OCI-LY1 (cell line): Measurements from ENCODE around the gene RAB3IL1.

Experiments used
- H2AFZ ChIP-seq: fragments of 200-600 bp; sonication (generic), shearing (Covaris generic); 2 replicates; pipeline ENCODE4 v1.6.0; 2014; ENCODE audit warnings: antibody characterized with exemption, mild to moderate bottlenecking, low read length
- H3F3A ChIP-seq: fragments of 200-600 bp; sonication (generic), shearing (Covaris generic); 2 replicates; pipeline ENCODE4 v1.6.0; 2014; ENCODE audit warnings: mild to moderate bottlenecking, antibody characterized with exemption, low read length, moderate library complexity; ENCODE audit not compliant: insufficient read depth
- H3K27ac ChIP-seq: fragments of 200-600 bp; sonication (generic); 2 replicates; pipeline ENCODE4 v1.5.1; 2014; ENCODE audit warnings: low read length, mixed run types, mild to moderate bottlenecking, low read depth; ENCODE audit not compliant: poor library complexity, severe bottlenecking
- H3K27me3 ChIP-seq: fragments of 200-600 bp; sonication (generic); 2 replicates; pipeline ENCODE4 v1.6.0; 2014; ENCODE audit warnings: antibody characterized with exemption, mild to moderate bottlenecking, low read length, moderate library complexity; ENCODE audit not compliant: insufficient read depth
- H3K36me3 ChIP-seq: fragments of 200-600 bp; sonication (generic); 2 replicates; pipeline ENCODE4 v1.6.1; 2014; ENCODE audit warnings: mild to moderate bottlenecking, antibody characterized with exemption, low read length, moderate library complexity, mixed read lengths; ENCODE audit not compliant: insufficient read depth
- H3K4me1 ChIP-seq: fragments of 200-600 bp; sonication (generic); 2 replicates; pipeline ENCODE4 v1.5.1; 2014; ENCODE audit warnings: mild to moderate bottlenecking, low read length, moderate library complexity; ENCODE audit not compliant: insufficient read depth, severe bottlenecking
- H3K4me2 ChIP-seq: fragments of 200-600 bp; sonication (generic), shearing (Covaris generic); 2 replicates; pipeline ENCODE4 v1.6.1; 2014; ENCODE audit warnings: low read length
- H3K4me3 ChIP-seq: fragments of 200-600 bp; sonication (generic); 2 replicates; pipeline ENCODE4 v1.5.1; 2014; ENCODE audit warnings: low read length, low read depth, mild to moderate bottlenecking, mixed read lengths; ENCODE audit not compliant: poor library complexity, severe bottlenecking
- H3K79me2 ChIP-seq: fragments of 200-600 bp; shearing (Covaris generic); 2 replicates; pipeline ENCODE4 v1.6.1; 2016; ENCODE audit warnings: mixed run types, low read length, mixed read lengths; ENCODE audit not compliant: insufficient read depth
- H3K9ac ChIP-seq: fragments of 200-600 bp; sonication (generic), shearing (Covaris generic); 2 replicates; pipeline ENCODE4 v1.6.1; 2014; ENCODE audit warnings: mild to moderate bottlenecking, low read length, mixed read lengths
- H3K9me2 ChIP-seq: fragments of 200-600 bp; sonication (generic), shearing (Covaris generic); 2 replicates; pipeline ENCODE4 v1.6.1; 2014; ENCODE audit warnings: low read depth, mild to moderate bottlenecking, low read length, mixed read lengths
- H3K9me3 ChIP-seq: fragments of 200-600 bp; shearing (Covaris generic); 2 replicates; pipeline ENCODE4 v1.6.1; 2014; ENCODE audit warnings: low read length, mixed read lengths
- H4K20me1 ChIP-seq: fragments of 200-600 bp; sonication (generic), shearing (Covaris generic); 2 replicates; pipeline ENCODE4 v1.6.0; 2016; ENCODE audit warnings: mild to moderate bottlenecking, low read length; ENCODE audit not compliant: insufficient read depth
- EZH2 ChIP-seq: fragments of 200-600 bp; sonication (generic), shearing (Covaris generic); IDR thresholded peaks from 2 replicates; pipeline ENCODE4 v1.8.0; 2017; ENCODE audit warnings: borderline replicate concordance, mixed run types, mild to moderate bottlenecking, antibody characterized with exemption, low read length, moderate library complexity, mixed read lengths
- TF ChIP-seq, protein P1 (sequence below): fragments of 200-600 bp; sonication (generic), shearing (Covaris generic); IDR thresholded peaks from 2 replicates; pipeline ENCODE4 v1.5.1; 2017; ENCODE audit warnings: mild to moderate bottlenecking, antibody characterized with exemption, low read length, moderate library complexity, mixed read lengths

Gene RAB3IL1

DNA sequence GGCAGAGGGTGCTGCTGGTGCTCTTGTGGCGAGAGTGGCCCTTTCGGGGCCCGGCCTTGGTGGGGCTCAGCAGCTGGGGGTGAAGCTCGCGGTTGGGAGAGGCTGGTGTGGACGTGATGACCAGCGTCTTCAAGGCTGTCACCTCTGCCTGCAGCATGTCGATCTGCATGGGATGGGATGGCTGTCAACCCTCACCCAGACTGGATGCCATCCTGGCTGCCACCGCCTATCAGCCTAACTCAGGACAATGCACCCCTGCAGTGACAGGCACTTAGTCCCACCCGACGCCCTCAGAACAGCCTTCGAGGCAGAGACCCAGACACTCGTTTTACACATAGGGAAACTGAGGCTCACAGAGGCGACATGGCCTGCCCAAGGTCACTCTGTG, 10.8 kb downstream of the RAB3IL1 start:
- no peak for TF ChIP-seq EZH2
- TF ChIP-seq, protein P1, sequence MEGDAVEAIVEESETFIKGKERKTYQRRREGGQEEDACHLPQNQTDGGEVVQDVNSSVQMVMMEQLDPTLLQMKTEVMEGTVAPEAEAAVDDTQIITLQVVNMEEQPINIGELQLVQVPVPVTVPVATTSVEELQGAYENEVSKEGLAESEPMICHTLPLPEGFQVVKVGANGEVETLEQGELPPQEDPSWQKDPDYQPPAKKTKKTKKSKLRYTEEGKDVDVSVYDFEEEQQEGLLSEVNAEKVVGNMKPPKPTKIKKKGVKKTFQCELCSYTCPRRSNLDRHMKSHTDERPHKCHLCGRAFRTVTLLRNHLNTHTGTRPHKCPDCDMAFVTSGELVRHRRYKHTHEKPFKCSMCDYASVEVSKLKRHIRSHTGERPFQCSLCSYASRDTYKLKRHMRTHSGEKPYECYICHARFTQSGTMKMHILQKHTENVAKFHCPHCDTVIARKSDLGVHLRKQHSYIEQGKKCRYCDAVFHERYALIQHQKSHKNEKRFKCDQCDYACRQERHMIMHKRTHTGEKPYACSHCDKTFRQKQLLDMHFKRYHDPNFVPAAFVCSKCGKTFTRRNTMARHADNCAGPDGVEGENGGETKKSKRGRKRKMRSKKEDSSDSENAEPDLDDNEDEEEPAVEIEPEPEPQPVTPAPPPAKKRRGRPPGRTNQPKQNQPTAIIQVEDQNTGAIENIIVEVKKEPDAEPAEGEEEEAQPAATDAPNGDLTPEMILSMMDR = no peak
- Histone ChIP-seq H3K4me2 (no peak overlapping the region), H4K20me1 (no peaks in the 10 kb centered on the region), H3K27me3 (no peaks in the 10 kb centered on the region; the same call in 1 of the 2 replicates), H3K9me3 (no peaks in the 10 kb centered on the region), H2AFZ (no peak overlapping the region), H3K9me2 (no peaks in the 10 kb centered on the region), H3K9ac (no peak overlapping the region), H3K79me2 (no peaks in the 10 kb centered on the region), H3F3A (no peaks in the 10 kb centered on the region), H3K27ac (no peak overlapping the region), H3K36me3 (no peaks in the 10 kb centered on the region), H3K4me1 (no peaks in the 10 kb centered on the region), H3K4me3 (no peak overlapping the region)

DNA sequence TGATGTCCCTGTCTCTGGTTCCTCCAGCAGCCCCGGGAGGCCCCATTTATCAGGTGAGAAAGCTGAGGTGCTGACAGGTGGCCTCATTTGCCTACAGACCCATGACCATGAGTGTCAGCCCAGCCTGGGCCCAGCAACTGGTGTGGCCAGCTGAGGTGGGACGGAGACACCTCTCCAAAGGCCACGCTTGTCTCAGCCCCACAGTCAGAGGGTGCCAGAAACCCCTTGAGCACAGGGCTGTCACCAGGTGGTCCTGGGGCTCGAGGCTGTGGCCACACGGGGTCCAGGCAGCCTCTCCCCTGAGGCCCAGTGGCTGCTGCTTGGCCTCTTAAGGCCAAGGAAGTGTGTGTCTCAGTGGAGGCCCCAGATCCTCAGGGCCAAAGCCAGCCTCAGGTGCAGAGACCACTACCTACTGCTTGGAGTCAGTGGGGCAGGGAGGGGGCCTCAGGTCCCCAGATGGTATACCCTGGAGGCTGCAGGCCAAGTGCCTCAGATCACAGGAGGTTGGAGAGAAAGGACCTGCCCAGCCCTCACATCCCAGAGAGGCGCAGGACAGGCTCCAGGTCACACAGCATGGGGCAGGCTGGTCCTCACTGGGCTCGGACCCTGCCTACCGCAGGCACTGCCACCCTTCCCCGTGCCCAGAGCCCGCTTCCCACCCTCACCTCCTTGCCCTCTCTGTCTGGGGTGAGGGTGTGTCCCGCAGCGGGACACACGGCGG, 11.4 kb downstream of the RAB3IL1 start:
- no peaks in the 10 kb centered on the region for H4K20me1 ChIP-seq
- H3K4me1 ChIP-seq = no peaks in the 10 kb centered on the region
- no peaks in the 10 kb centered on the region for H3K9me3 ChIP-seq
- H3K27ac ChIP-seq = no peak overlapping the region
- H3F3A ChIP-seq = no peaks in the 10 kb centered on the region
- no peak overlapping the region for H3K4me2 ChIP-seq
- no peaks in the 10 kb centered on the region; the same call in 1 of the 2 replicates for H3K27me3 ChIP-seq
- no peak overlapping the region for H2AFZ ChIP-seq
- no peaks in the 10 kb centered on the region for H3K79me2 ChIP-seq
- no peak overlapping the region for H3K4me3 ChIP-seq
- no peak overlapping the region for H3K9ac ChIP-seq
- no peaks in the 10 kb centered on the region for H3K9me2 ChIP-seq
- no peaks in the 10 kb centered on the region for H3K36me3 ChIP-seq
- no peak for TF ChIP-seq EZH2
- TF ChIP-seq, protein P1 = no peak

DNA sequence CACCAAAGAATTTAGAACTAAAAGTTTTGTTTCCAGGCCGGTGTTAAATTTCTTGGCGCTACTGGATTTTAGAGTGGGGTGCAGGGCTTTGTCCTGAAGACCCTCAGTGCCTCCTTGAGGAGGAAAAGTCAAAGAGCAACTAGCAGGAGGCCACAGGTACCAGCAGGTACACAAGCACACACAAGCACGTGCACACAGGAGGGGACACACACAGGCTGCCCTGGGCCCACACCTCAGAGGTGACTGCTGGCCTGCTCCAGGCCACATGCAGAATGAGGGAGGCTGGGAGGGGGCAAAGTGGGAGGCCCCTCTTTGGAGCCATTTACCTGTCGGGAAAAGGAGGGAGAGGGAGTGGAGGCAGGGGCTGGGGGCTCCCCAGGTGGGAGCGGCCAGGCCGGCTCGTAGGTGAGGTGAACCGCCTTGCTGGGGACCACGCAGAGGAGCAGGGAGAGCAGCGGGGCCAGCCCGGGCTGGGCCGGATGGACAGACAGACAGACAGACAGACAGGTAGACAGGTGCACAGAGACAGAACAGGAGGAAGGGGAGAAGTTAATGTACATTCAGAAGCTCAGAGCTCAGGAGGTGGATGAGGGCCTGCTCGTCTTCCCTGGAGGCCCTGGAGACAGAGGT, 12.2 kb downstream of the RAB3IL1 start:
- H3K79me2 ChIP-seq = no peaks in the 10 kb centered on the region
- no peaks in the 10 kb centered on the region for H3K4me1 ChIP-seq
- H3K27ac ChIP-seq = no peak overlapping the region
- H3K9ac ChIP-seq = no peak overlapping the region
- H3K4me3 ChIP-seq = no peak overlapping the region
- no peaks in the 10 kb centered on the region for H3F3A ChIP-seq
- no peaks in the 10 kb centered on the region for H3K9me3 ChIP-seq
- H3K9me2 ChIP-seq = no peaks in the 10 kb centered on the region
- no peak overlapping the region for H2AFZ ChIP-seq
- no peak for TF ChIP-seq EZH2
- TF ChIP-seq, protein P1 = no peak
- H3K4me2 ChIP-seq = no peak overlapping the region
- no peaks in the 10 kb centered on the region; the same call in 1 of the 2 replicates for H3K27me3 ChIP-seq
- H3K36me3 ChIP-seq = no peaks in the 10 kb centered on the region
- H4K20me1 ChIP-seq = no peaks in the 10 kb centered on the region
